GM19438 (cell line): ENCODE measurements around the gene TMOD3.
A peak's percentile ranks its signal among the peaks of the same experiment; 100 is the strongest.
"Not testable (repeated sequence)": the region's sequence is repeated elsewhere in the genome, so short reads cannot be mapped to it uniquely, and the experiment has no call there.

Source experiments
- ATAC-seq: cut with Tn5 transposase; IDR thresholded peaks from one replicate; pipeline ENCODE4 v1.9.1; 2021; ENCODE audit warnings: low read depth; ENCODE audit not compliant: unreplicated experiment

Gene TMOD3

DNA sequence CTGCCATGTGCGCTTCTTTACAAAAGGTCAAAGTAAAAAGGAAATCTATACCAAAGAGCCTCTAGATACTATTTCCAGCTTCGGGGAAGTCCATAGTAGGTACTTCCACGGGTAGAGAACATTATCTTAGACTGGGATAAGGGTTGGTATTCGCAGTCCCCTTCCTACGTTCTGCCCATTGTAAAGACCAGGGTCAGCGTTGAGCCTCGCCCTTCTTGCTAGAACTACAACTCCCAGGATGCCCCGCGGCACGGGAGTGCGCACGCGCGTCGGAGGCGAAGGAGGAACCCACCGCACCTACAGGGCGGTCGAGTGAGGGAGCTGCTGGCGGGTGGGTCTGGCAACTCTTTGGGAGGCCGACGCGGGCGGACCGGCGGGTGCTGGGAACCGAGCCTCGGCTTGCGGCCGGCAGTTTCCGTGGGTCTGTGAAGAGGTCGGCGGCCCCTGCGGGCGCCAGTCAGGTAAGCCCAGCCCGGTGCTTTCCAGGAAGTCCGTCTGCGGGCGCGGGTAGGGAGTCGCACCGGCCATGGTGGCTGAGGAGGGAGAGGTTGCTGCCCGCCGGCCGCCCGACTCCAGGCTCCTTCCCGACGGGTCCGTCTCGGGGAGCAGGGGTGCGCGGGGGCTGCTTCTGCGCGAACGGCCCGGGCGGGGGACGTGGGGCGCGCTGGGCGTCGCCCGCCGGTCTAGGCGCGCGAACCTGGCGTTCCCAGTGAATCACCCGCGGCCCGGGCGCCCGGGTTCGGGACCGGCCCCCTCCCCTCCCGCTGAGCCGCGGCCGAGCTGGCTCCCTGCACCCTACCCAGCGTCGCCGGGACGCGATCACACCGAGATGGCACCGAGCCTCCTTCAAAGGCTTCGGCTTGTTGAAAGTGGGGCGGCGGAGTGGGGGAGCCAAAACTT, at the start of gene TMOD3:
TSS of gene TMOD3 (plus strand) at position 278 of the 900 bp plus-strand sequence. CDS start 33,232 bp downstream, outside the sequence.
- peak; percentile 83 for ATAC-seq

DNA sequence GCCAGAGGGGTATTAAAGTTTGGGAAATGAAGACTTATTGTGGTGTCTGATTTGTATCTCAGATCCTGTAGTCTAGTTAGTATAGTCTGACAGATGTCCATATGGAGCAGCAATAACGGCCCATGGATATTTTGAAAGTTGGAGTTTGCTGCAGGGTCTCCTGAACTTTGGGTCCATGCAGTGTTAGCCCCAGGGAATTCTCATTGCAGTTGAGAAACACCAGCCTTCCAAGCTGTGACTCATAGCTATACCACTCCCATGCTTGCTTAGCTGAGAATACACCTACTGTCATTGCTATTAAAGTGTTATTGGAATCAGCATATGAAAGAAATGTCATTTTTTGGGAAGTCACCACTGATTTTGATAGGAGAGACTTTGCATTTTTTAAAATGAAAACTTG, 48.8 kb upstream of the TMOD3 start:
- ATAC-seq: no peak

GRCh38 chr15:51781506-51781905, 47.9 kb upstream of the TMOD3 start:
- ATAC-seq: no peak

- ATAC-seq: no peak
Measured at GRCh38 chr15:51782357-51782896, 47.0 kb upstream of the TMOD3 start.

- no peak for ATAC-seq
Measured at GRCh38 chr15:51783967-51784366, 45.5 kb upstream of the TMOD3 start.

- not testable (repeated sequence) for ATAC-seq
Measured at GRCh38 chr15:51787130-51787529, 42.3 kb upstream of the TMOD3 start.

DNA sequence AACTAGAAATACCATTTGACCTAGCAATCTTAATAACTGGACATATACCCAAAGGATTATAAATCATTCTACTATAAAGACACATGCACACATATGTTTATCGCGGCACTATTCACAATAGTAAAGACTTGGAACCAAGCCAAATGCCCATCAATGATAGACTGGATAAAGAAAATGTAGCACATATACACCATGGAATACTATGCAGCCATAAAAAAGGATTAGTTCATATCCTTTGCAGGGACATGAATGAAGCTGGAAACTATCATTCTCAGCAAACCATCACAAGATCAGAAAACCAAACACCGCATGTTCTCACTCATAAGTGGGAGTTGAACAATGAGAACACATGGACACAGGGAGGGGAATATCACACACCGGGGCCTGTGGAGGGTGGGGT, 37.0 kb upstream of the TMOD3 start:
- ATAC-seq: not testable (repeated sequence)

GRCh38 chr15:51793521-51794305, 35.7 kb upstream of the TMOD3 start:
- ATAC-seq: no peak

- no peak for ATAC-seq
Measured at GRCh38 chr15:51796847-51797401, 32.5 kb upstream of the TMOD3 start.

- ATAC-seq: no peak
Measured at GRCh38 chr15:51798281-51798680, 31.2 kb upstream of the TMOD3 start.

- ATAC-seq: no peak
Measured at GRCh38 chr15:51799282-51800252, 29.9 kb upstream of the TMOD3 start.

GRCh38 chr15:51801391-51801835, 28.0 kb upstream of the TMOD3 start:
- ATAC-seq: no peak

DNA sequence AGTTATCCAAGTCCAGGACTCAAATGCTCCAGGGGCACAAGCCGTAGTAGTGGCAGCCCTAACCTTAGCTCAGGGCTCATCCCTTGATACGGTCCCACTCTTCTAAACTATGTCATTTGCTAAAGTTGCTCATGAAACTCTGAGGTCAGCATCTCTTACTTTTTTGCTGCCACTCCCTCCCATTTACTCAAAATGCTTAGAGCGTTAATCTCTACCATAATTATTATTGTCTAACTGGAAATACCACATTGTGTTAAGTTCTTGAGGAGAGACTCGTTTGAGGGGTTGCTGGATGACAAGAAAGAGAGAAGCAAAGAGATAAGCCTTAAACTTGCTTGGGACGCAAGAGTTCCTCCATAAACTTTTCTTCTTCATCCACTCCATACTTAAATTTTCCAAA, 26.9 kb upstream of the TMOD3 start:
- no peak for ATAC-seq

DNA sequence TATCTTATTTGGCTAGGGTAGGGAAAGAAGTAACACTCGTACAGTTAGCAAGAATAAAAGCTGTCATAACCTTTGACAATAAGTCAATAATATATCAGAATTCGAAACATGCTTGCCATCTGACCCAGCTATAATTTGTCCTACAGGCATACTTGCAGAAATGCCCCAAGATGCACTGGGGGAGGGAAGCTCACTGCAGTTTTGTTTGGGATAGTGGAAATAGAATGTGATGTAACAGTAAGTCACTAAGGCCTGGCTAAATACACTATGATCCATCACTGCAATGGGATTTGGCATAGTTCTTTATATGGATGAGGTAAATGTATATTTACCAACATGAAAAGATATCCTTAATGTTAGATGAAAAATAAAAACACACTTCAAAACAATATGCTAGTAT, 25.5 kb upstream of the TMOD3 start:
- ATAC-seq: no peak

DNA sequence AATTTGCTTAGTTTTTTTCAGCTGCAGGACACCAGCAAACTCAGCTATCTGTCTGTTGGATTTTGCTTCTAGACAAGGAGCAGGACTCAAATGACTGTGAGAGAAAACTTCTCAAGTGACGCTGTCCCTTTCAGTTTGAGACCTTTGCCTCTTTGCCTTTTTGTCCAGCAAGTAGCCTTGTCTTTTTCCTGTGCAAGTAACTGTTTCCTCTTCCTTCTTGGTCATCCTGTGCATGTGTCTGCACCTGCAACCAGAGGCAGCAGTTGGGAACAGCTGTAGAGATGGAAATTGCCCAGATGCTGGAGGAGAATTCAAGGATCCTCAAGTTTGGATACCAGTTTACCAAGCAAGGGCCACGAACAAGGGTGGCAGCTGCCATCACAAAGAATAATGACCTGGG, 23.3 kb upstream of the TMOD3 start:
- ATAC-seq: no peak

DNA sequence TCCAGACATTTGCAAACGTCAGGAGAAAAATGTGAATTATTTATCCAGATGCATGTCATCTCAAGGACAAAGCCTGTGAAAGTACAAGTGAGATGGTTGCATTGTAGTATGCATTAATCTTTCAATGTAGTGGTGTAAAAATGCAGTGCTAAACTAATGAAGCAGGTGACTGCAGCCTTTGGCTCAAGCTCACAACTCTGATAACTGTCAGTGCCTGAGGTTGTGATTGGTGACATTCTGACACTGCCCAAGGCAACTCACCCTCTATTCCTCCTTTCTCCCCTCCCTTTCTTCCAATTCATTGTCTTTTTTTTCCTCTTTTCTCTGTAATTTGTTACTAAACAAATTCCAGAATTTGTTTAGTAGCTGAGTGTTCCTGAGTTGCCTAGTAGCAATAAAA, 20.0 kb upstream of the TMOD3 start:
- no peak for ATAC-seq

GRCh38 chr15:51812598-51812997, 16.9 kb upstream of the TMOD3 start:
- ATAC-seq: no peak

DNA sequence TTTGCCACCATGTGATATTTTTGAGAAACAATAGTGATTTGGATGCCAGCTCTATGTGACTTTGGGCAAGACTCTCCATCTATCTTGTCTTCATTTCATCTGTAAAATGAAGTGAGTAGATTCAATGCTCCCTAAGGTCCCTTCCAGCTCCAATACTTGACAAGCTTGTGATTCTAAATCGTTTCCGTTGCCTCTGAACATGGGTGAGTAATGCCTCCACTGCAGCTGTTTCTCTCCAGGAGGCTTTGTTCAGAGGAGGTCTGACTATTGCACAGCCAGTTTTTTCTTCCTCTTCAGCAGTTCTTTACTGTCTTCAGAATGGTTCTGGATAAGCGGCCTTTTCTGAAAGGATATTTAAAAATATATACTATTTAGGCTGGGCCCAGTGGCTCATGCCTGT, 14.8 kb upstream of the TMOD3 start:
- no peak for ATAC-seq

DNA sequence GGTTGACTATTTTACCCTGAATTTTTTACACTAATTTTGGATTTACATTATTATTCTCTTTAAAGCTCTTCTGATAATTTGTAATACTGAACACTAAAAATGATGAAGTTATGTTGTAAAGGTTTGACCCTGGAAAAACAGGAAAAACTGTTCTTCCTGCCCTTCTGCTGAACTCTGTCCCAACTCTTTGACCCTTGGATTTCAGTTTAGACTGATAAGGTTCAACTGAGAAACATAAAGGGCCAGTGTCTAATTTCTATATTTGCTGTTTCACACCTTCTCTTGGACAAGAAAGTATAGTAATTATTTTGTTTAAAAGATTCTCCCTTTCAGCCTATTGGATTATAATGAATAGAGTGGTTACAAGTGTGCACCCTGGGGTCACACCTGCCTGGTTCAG, 12.8 kb upstream of the TMOD3 start:
- no peak for ATAC-seq

GRCh38 chr15:51818150-51818549, 11.3 kb upstream of the TMOD3 start:
- ATAC-seq: no peak
